Measurements from ENCODE around the gene ISYNA1. TPM values are rescaled to one million over a fixed set of nuclear protein-coding genes. Genes with fewer than 3 reads are reported as not detected.

ISYNA1 gene
- total RNA-seq, 1 donor from 2014 or later, result 26.0 TPM

DNA sequence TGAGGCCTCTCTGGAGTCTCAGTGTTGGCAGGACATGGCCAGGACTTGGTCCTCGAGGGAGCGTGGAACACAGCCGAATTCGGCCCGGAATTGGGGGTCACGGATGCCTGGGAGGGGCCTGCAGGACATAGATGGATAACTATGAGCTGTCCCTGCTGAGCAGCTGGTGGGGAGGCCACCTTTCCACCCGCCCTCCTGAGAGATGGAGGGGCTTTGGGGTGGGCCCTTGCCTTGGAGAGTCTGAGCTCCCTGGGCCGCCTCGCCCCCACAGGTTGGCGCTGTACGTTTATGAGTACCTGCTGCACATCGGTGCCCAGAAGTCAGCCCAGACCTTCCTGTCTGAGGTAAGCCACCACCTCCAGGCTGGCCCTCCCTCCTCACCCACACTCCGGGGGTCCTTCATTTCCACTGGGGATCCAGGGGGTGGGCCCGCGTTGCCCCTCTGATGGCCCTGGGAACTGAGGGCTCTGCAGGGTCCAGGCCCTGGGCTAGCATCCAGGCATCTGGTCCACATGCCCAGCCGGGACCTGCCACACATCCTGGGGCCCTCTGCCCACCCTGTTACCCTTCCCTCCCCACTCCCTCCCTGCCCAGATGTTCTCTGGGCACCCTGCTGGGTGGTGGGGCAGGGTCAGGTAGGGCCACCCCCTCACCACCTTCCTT is 10.7 kb downstream of the ISYNA1 start:
- DNase-seq, result no peak
- ATAC-seq (ENCODE audit: poor library complexity), result no peak
- intact Hi-C loops (cut with DNase I), result no loop called here

DNA sequence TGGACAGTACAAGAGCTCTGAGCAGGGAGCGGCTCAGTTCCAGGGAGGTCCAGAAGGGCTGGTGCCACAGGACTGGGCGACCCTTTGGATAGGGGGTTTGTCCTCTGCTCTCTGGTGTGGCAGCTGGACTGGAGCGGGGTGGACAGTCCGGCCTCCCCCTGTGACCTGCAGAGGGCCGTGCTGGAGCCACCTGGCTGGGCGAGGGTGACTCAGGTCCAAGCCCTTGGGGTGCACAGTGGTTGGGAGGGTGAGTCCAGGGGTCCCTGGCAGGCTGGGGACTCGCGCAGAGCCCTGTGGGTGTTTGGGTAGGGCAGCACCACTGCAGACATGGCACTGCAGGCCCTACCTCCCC is 11.5 kb downstream of the ISYNA1 start:
- intact Hi-C loops (cut with DNase I), result no loop called here
- ATAC-seq (ENCODE audit: poor library complexity) (no peak), DNase-seq (no peak)

DNA sequence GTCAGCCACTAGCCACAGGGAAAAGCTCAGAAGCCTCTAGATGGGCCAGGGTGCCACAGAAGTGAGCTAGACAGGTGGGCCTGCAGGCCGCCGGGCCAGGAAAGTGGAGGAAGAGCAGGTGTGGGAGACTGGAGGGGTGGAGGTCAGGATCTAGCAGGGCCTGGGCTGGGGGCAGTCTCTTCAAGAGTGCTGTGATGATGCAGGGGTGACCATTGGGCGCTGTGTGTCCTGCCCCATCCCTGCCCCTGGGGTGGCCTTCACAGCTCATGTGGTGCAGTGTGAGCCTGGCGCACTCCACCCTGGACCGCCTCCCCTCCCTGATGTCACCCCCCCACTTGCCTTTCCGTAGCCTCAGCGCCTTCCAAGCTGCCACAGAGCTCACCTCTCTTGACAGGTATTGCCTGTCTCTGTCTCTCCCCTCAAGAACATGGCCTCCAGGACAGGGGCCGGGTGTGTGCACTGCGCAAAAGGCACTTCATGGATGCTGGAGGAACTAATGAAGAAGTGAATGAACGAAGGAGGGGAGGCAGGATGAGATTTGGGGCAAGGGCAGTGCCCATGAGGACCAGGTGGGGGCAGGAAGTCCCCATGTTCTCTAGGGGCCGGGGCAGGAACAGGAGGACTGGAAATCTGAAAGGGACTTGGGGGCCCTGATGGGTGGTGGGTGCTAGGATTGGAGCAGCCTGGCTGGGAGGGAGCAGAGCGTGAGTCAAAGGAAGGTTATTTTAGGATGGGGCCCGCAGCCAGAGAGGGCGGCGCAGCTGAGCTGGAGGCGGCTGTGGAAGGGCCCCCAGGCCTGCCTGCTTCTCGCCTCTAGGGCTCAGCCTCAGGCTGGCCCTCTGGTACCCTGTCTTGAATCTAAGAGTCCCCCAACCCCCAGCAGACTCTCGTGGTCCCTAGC is 12.2 kb downstream of the ISYNA1 start:
- peak; percentile 73 for ATAC-seq (ENCODE audit: poor library complexity)
- peak; percentile 84 for DNase-seq
- intact Hi-C loops (cut with DNase I), result no loop called here

DNA sequence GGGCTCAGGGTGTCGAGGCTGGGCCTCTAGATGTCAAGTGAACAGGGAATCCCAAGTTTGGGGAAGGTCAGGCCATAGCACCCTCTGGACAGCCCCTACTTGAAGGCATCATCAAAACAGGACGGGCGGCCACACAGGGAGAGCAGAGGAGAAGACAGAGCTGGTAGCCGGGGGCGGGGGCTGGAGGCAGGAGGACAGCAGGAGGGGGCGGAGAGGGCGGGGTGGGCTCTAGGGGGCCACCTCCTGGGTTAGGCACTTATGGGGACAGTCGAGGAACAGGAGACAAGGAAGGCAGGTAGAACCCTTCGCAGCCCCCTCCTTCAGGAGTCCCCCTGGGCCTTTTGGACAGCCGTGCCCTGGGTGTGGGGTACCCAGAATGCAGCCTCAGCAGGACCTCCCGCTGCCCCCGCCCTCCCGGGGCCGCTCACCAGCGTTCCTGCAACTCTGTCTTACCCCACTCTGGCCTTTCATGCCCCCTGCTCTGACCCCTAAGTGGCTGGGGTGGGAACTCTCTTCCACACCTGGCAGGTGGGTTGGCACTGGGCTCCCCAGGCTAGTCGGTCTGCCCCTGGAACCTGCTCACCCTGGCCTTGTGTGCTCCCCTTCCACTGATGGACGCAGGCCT is 12.9 kb downstream of the ISYNA1 start:
- no peak for ATAC-seq (ENCODE audit: poor library complexity)
- DNase-seq, result no peak
- intact Hi-C loops (cut with DNase I), result no loop called here

DNA sequence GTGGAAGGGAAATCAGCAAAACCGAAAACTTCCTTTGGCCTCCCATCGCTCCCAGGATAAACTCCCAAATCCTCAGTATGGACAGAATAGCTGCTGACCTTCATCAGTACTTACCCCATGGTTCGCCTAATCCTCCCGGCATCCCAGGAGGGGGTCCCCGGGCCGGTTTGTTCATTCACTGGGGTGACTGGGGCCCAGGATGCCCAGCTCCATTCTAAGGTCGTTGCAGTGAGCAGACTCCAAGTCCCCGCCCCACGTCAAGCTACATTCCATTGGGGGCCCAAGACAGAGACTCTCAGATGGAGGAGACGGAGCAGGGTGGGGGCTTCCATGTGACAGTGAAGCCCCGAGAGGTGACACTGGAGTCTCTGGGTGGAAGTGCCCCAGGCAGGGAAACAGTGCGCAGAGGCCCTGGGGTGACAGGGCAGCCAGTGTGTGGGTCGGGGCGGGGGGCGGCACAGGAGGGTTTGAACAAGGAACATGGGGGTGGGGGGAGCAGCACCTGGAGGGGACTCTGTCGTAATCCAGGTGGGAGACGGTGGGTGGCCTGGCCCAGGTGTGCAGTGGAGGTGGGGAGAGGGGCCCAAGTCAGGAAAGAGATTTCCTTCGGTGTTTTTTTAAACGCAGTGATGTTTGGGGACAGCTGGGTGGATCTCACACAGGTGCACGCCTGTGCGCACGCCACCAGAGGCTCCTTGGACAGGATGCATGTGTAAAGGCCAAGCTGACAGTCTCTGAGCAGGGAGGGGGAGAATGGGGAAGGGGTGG is 13.6 kb downstream of the ISYNA1 start:
- intact Hi-C loops (cut with DNase I), result no loop called here
- ATAC-seq (ENCODE audit: poor library complexity) (no peak), DNase-seq (no peak)

DNA sequence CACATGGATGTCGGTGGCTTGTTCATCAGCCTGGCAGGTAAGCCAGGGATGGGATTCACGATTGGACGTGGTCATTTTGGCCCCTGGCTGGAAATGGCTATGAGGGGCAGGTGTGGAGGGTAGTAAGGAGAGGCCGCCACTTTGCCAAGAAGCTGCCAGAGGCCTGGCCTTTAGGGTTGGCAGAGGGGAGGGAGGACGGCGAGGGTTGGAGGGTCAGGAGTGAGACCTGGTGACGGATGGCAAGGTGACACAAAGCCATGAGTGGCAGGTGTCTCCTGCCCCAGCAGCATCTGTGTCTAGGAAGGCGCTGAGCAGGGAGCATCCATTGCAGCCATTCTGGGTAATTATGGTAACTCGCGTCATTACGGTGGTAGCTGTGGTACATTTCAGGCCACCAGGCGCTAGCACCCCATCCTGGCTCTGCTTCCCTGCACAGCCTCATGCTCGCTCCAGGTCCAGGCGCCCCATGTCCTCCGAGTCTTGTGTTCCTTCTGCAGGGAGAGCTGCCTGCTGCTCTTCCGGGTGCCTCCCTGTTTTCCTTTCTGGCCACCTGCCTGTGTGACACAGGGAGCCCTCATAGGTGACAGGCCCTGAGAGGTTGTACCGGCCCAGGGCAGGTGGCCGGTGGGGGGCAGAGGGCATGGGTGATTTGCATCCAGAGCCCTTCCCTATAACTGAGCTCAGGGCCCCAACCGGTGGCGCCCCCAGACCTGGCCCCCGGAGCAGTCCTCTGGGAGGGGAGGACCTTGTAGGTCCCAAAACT is 14.5 kb downstream of the ISYNA1 start:
- ATAC-seq (ENCODE audit: poor library complexity), result no peak
- DNase-seq, result no peak
- intact Hi-C loops (cut with DNase I), result no loop called here

DNA sequence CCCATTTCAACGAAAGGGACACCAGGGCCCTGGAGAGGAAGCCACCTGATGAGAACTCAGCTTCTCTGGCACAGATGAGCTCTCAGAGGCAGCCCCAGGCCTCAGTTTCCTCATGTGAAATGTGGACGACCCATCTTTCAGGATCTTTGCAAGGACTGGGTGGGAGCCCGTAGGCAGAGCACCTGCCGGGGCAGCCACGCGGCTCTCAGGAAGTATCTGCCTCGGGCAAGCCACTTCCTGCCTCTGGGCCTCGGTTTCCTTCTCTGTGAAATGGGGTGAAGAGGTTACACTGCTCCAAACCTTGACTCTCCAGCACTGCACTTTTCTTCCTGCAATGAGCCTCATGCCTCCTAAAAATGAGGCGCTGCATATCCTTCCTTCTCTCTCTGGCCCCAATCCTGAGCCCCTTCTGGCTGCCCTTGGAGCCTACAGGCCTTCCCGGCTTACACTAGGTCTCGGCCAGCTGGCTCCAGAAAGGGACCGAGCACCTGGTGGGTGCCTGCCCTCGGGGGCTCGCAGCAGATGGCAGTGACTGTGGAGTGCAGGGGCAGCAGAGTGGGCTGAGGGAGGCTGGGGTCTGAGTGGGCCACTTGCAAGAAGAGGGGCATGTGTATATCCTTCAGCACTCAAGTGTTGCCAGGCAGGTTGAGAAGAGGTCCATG is 15.3 kb downstream of the ISYNA1 start:
- intact Hi-C loops (cut with DNase I), result no loop called here
- no peak for ATAC-seq (ENCODE audit: poor library complexity)
- DNase-seq, result no peak

DNA sequence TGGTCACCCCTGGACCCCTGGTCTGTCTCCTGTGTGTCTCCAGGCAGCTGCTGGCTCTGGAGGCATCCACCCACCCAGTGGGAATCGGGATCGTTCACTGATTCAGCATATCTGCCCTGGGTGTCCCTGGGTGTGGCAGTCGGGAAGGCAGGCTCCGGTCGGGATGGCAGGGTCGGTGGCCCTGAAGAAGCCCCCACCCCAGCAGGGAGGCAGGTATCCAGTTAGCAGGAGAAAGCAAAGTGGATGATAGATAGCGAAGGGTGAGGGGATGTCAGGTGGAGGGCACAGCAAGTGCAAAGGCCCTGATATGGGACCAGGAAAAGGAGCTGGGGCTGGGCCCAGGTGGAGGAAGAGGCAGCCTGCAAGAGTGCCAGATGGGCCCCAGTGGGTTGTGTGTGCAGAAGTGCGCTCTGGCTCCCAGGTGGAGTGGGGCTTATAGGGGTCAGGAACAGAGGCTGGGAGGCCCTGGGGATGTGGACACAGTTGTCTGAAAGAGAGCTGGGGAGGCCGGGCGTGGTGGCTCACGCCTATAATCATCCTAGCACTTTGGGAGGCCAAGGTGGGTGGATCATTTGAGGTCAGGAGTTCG is 16.5 kb downstream of the ISYNA1 start:
- intact Hi-C loops (cut with DNase I), result no loop called here
- ATAC-seq (ENCODE audit: poor library complexity) (no peak), DNase-seq (no peak)

DNA sequence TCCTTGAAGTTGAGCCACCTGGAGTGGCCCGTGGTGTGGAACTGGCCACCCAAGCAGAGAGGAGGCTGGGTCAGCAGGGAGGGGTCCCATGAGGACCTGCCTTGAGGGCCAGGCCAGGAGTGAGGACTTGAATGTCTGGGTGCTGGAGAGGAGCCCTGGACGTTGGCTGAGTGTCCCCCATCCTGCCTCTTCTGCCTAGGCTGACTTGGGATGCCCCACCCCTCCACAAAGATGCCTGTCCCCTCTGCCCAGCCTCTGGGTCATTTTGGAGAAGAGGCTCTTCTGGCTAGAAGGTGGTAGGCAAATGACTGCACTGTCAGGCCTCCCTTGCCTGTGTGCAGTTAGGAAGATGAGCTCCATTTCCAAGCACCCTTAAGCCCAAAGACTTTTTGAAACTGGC is 17.0 kb downstream of the ISYNA1 start:
- intact Hi-C loops (cut with DNase I), result no loop called here
- no peak for DNase-seq

DNA sequence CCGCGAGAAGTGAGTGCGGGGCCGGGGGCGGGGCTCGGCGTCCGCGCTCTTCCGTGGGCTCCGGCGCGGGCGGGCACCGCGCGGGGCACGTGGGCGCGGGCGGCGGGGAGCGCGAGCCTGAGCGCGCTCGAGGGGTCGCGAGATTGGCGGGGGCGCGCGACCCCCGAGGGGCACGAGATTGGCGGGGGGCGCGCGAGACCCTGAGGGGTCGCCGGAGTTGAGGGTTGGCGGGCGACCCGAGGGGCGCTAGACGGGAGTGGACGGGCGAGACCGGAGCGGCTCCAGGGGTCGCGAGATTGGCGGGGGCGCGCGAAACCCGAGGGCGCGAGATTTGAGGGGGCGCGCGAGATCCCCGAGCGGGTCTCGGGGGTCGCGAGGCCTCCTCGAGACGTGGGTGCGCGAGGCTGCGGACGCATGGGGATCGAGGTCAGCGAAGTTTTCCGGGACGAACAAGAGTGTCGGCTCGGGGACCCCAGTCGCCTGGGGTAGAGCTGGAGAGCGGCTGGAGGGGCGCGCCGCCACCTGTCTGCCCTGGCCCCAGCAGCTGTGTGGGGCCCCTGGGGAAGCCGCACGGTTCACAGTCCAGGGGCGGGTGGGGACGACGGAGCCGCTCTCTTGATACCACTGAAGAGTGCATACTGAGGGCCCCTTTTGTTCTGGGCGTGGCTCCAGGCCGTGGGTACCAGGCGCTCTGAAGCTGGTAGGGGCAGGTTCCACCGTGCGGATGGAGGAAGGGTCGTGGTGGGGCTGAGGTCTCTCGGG is 18.1 kb downstream of the ISYNA1 start:
- no peak for DNase-seq
- intact Hi-C loops (cut with DNase I), result no loop called here

More for the DNA sequence above, 17.0 kb downstream of the ISYNA1 start:
- no peak for ATAC-seq (ENCODE audit: poor library complexity)

DNA sequence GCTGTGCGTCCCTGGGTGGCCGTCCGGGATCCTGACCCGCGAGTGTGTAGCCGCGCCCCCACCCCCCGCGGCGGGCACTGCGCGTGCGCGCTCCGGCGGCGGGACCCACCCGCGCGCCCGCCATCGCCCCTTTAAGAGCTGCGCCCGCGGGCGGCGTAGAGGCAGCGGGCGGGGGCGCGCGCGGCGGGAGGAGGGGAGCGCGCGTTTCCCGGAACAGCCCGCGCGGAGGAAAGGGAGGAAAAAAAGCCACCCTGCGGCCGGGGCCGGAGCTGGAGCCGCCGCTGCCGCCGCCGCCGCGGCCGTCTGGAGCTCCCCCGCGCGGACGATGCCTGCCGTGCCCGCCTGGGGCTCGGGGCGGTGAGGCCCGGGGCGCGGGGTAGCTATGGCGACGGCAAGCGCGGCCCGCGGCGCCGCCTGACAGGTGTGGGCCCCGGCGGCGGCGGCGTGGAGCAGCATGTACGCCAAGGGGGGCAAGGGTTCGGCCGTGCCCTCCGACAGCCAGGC is 18.7 kb downstream of the ISYNA1 start, which contains the start of gene SSBP4:
Gene SSBP4 (plus strand): TSS at position 204 of the 504 bp plus-strand sequence. CDS start 251 bp downstream, at position 455.
- peak; percentile 85 for DNase-seq
- intact Hi-C loops (cut with DNase I), result no loop called here
- ATAC-seq (ENCODE audit: poor library complexity), result peak; percentile 37

More for the DNA sequence above, 18.1 kb downstream of the ISYNA1 start:
- no peak for ATAC-seq (ENCODE audit: poor library complexity)

DNA sequence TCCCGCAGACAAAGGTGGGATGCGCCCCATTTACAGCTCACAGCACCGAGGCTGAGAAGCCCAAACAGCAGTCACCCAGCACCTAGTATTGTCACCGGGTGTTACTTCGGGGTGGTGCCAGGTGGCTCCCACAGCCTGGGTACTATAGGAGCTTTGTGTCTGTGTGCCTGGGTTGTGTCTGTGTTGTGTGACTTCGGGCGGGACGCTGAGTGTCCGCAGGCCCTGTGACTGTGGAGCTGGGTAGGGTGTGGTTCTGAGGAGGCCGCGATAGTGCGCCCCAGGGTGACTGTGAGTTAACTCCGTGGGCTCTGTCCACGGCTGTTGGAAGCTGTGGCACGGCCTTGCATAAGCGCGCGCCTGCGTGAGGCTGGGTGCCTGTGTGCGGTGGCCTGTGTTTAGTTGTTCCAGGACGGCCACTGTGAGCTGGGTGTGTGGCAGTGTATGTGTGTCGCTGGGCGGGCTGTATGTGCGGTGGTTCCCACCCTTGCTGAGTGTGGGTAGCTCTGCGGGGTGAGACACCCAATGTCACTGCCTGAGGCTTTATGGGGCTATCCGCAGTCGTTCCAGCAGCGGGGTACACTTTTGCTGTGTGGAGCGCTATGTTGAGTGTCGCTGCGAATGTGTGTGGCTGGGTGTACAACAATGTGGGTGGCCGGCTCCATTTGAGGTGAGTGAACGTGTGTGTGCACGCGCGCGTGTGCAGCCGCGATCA is 19.3 kb downstream of the ISYNA1 start:
- peak; percentile 2 for ATAC-seq (ENCODE audit: poor library complexity)
- peak; percentile 70 for DNase-seq
- intact Hi-C loops (cut with DNase I), result no loop called here

DNA sequence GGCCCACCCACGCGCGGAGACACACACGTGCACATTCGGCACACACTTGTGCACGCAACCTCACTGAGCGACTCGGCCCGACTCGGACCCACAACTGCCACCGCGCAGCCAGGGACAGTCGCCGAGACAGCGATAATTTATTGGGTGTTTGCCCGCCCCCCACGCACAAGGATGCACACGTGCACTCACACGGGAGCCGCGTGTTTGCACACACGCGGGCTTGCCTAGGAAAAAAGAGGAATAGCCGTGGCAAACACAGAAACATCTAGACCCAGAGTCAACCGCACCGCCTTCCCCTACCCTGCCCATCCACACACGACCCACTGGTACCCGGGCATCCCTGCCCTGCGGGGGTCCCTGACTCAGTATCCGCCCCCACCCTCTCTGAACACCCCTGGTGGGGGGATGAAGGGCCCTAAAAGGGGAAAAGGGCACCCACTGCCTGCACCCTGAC is 19.9 kb downstream of the ISYNA1 start:
- DNase-seq (no peak), ATAC-seq (ENCODE audit: poor library complexity) (peak; percentile 0)
- intact Hi-C loops (cut with DNase I), result no loop called here

DNA sequence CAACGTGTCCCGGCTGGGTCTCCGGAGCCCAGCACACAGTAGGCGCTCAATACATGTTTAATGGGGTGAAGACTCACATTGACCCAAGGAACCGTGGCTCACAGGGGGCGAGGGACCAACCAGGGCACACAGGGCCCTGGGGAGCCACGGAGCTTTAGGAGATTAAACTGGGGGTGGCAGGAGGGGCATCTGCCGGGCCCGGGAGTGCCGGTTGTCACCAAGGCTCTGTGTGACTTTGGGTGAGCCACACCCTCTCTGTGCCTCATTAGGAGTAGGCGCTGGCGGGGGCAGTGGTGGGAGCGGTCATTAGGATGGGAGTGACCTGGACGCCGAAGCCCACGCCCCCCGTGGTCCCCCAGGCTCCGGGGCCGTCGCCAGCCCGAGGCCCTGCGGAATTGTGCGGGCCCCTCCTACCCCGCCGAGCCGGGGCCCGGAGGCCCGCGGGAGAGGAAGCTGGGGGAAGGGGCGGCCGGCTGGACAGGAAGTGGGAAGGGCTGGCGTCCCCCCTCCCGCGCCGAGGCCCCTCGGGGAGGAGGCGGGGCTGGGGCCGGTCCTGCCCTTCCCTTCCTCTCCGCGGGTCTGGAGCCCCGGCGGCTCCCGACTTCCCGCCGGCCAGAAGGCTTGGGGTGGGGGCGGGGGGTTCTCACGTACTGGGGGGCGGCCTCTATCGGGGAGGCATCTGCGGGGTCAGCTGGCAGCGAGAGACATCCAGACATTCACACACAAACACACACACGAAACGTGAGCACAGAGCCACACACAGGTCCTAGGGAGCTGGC is 20.5 kb downstream of the ISYNA1 start:
- intact Hi-C loops (cut with DNase I), result no loop called here

DNA sequence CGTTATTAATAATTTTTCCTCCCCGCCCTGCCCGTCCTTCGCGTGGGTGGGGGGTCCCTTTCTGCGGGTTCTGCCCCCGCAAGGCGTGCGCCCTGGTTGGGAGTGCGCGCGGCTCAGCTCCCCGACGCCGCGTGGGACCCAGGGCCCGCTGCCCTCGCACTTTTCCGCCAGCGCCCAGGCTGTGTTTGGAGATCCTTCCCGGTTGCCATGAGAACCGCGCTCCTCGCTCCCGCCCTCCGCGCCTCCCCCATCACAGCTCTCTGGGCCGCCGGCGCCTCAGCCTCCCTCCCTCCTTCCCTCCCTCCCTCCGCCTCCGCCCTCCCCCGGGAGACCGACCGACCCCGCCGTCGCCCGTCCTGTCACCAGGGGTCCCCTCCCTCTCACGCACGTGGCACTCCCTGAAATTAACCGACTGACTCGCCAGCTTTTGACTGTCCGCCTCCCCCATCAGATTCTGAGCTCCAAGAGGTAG is 21.1 kb downstream of the ISYNA1 start:
- intact Hi-C loops (cut with DNase I), result no loop called here
- ATAC-seq (ENCODE audit: poor library complexity), result peak; percentile 64
- peak; percentile 95 for DNase-seq

More for the DNA sequence above, 20.5 kb downstream of the ISYNA1 start:
- DNase-seq (peak; percentile 91), ATAC-seq (ENCODE audit: poor library complexity) (peak; percentile 60)
